Measurements from ENCODE around the gene TACR1. TPM values are rescaled to one million over a fixed set of nuclear protein-coding genes. Genes with fewer than 3 reads are reported as not detected.
A peak's percentile ranks its signal among the peaks of the same experiment; 100 is the strongest.

The TACR1 gene
- total RNA-seq, 1 donor from 2014 or later, result 1.0 TPM

DNA sequence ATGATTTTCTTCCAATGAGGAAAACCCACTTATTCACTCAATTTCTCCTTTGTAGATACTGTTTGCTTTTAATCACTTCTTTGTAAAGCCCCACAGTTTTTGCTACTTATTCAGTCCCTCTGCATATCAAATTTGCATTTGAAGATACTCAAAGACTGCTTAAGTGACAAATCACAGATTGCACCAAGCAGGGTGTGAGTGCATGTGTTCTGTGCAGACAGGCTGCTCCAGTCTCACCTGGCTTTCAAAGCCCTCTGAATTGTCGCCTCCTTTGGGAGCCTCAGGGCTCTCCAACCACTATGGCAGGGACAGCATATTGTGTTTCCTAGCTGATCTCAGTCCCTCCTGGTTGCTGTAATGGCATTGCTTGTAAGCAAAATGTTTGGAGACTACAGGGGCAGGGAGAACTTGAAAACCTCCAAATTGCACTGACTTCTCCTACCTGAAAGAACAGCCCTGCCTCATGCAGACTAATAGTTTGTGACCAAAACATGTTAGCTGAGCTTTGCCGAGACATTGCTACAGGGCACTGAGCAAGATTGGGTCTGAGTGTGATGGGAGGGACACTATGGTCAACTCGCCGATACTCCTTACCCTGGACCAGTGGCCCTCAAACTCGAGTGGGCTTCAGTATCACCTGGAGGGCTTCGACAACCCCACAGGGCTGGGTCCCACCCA lies 144.0 kb downstream of the TACR1 start:
- no peak for DNase-seq (ENCODE audit: low spot score)
- peaks cover 4% of the 10 kb centered on the region for H3K4me1 Mint-ChIP-seq (ENCODE audit: unreplicated experiment)
- no peaks in the 10 kb centered on the region for H3K36me3 Mint-ChIP-seq (ENCODE audit: low read depth, unreplicated experiment)
- H3K27me3 Mint-ChIP-seq (ENCODE audit: unreplicated experiment), result peaks cover 4% of the 10 kb centered on the region
- no peak overlapping the region for H3K27ac Mint-ChIP-seq (ENCODE audit: unreplicated experiment)
- H3K4me3 Mint-ChIP-seq (ENCODE audit: unreplicated experiment), result no peak overlapping the region
- H3K9me3 Mint-ChIP-seq (ENCODE audit: unreplicated experiment), result no peaks in the 10 kb centered on the region
- TF ChIP-seq CTCF (IDR thresholded peaks at IDR 0.05; ENCODE audit: unreplicated experiment), result no peak

DNA sequence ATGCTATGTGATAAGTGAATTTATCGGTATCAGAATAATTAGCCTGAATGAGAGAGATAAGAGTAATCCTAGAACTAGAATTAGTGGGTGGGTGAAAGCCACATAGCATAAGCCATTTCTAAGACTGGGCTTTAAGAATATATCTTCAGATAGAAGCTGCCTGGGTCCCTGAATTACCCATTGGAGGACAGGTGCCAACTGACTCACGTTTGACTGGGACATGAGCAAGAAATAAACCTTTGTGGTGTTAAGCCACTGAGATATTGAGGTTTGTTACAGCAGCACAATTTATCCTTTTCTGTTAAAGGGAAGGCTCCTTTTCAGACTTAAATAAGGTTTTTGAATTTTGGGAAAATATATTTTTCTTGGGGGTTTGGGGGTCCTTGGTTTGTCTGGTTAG lies 145.0 kb downstream of the TACR1 start:
- Mint-ChIP-seq H3K9me3 (ENCODE audit: unreplicated experiment) (no peaks in the 10 kb centered on the region), H3K27ac (ENCODE audit: unreplicated experiment) (no peak overlapping the region), H3K4me3 (ENCODE audit: unreplicated experiment) (no peak overlapping the region), H3K27me3 (ENCODE audit: unreplicated experiment) (peaks cover 4% of the 10 kb centered on the region), H3K4me1 (ENCODE audit: unreplicated experiment) (peaks cover 4% of the 10 kb centered on the region), H3K36me3 (ENCODE audit: low read depth, unreplicated experiment) (no peaks in the 10 kb centered on the region)
- DNase-seq (ENCODE audit: low spot score), result no peak
- TF ChIP-seq CTCF (IDR thresholded peaks at IDR 0.05; ENCODE audit: unreplicated experiment), result no peak

- no peaks in the 10 kb centered on the region for H3K36me3 Mint-ChIP-seq (ENCODE audit: low read depth, unreplicated experiment)
- H3K4me1 Mint-ChIP-seq (ENCODE audit: unreplicated experiment), result peaks cover 4% of the 10 kb centered on the region
- DNase-seq (ENCODE audit: low spot score), result peak; percentile 47
- H3K9me3 Mint-ChIP-seq (ENCODE audit: unreplicated experiment), result no peaks in the 10 kb centered on the region
- no peak overlapping the region for H3K27ac Mint-ChIP-seq (ENCODE audit: unreplicated experiment)
- H3K27me3 Mint-ChIP-seq (ENCODE audit: unreplicated experiment), result peaks cover 6% of the 10 kb centered on the region
- no peak overlapping the region for H3K4me3 Mint-ChIP-seq (ENCODE audit: unreplicated experiment)
- TF ChIP-seq CTCF (IDR thresholded peaks at IDR 0.05; ENCODE audit: unreplicated experiment), result peak; percentile 82
Measured at GRCh38 chr2:75053484-75054112, 145.7 kb downstream of the TACR1 start.

DNA sequence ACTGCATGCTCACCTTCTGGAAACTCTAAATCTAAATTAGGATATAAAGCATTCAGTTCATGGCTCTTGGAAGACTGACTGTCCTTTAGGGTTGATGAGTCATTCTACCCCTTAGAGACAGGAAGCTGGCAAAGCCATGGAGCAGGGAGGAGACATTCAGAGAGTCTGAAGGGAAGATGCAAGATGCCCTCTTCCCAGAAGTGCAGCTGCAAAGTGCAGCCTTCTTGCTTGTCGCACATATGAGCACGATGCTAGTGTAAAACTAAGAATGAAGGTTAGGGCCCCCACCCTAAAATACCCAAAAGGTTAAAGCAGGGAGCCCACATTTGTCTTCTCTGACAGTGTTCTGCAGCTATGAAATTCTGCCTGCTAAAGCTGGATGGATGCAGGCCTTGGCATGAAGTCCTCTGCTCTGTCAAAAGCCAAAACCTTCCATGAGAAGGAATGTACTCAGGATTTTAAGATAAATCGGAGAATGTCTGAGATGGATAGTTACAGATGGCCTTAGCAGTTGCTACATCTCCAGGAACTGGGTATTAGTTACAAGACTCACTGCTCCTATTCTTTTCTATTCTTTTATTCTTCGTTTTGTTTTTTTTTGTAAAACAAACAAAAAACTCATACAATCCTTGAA lies 151.2 kb downstream of the TACR1 start:
- no peak overlapping the region for H3K4me3 Mint-ChIP-seq (ENCODE audit: unreplicated experiment)
- no peaks in the 10 kb centered on the region for H3K36me3 Mint-ChIP-seq (ENCODE audit: low read depth, unreplicated experiment)
- no peaks in the 10 kb centered on the region for H3K9me3 Mint-ChIP-seq (ENCODE audit: unreplicated experiment)
- TF ChIP-seq CTCF (IDR thresholded peaks at IDR 0.05; ENCODE audit: unreplicated experiment), result no peak
- peaks cover 6% of the 10 kb centered on the region for H3K27me3 Mint-ChIP-seq (ENCODE audit: unreplicated experiment)
- no peaks in the 10 kb centered on the region for H3K4me1 Mint-ChIP-seq (ENCODE audit: unreplicated experiment)
- DNase-seq (ENCODE audit: low spot score), result no peak
- H3K27ac Mint-ChIP-seq (ENCODE audit: unreplicated experiment), result no peak overlapping the region
